ENCODE results near the gene NFILZ.

Gene NFILZ, protein sequence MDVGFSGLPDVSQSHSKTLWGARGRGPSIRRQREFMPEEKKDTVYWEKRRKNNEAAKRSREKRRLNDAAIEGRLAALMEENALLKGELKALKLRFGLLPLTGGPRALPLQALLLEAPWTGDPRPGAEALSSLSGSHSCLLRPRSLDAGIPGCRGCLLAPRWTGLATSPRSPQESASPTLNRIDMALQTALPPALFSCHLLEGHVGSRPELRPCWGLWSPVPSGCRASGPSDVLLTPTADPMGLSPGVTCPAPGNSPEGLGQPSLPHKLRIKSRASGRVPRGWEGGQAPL

DNA sequence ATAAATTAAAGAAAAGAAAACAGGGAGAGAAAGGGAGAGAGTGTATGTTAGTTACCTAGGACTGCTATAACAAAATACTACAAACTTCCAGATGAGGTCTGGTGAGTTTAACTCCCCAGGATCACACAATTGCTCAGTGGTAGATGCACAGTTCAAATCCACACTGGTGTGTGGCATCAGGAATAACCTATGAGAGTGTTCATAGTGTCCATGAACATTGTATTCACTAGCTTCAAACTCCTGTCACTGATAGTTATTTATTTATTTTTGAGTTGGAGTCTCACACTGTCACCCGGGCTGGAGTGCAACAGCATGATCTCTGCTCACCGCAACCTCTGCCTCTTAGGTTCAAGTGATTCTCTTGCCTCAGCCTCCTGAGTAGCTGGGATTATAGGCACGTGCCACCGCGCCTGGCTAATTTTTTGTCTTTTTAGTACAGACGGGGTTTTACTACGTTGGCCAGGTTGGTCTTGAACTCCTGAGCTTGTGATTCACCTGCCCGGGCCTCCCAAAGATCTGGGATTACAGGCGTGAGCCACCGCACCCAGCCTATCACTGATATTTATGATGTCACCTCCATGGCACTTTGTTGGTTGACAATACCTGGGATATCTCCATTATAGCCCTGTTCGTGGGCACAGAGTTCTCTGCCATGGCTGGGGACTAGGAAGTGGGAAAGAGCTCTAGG is at the start of gene NFILZ:
Gene NFILZ, plus strand, starts transcription at position 638 of the 688 bp plus-strand sequence. CDS start 46,133 bp downstream, outside the sequence.
- no peak for ATAC-seq

GRCh38 chr19:8580710-8581281 is 49.6 kb upstream of the NFILZ start:
- no peak for TF ChIP-seq ZNF8 (CRISPR knock-in tag; IDR thresholded peaks at IDR 0.05)
- TF ChIP-seq GLIS3 (CRISPR knock-in tag; IDR thresholded peaks at IDR 0.05), result no peak
- no peak for TF ChIP-seq ZFP30 (CRISPR knock-in tag; IDR thresholded peaks at IDR 0.05)
- no peak for TF ChIP-seq ZFP3 (CRISPR knock-in tag; IDR thresholded peaks at IDR 0.05)
- TF ChIP-seq PPARA (CRISPR knock-in tag; IDR thresholded peaks at IDR 0.05; ENCODE audit: borderline replicate concordance), result no peak
- peak; percentile 71 for ATAC-seq

More for the DNA sequence above, at the start of gene NFILZ:
- TF ChIP-seq ZNF565 (CRISPR knock-in tag; conservative IDR thresholded peaks at IDR 0.05; ENCODE audit: low read depth) (no peak), PPARA (CRISPR knock-in tag; IDR thresholded peaks at IDR 0.05; ENCODE audit: borderline replicate concordance) (no peak), TSHZ2 (CRISPR knock-in tag; IDR thresholded peaks at IDR 0.05) (no peak), BACH2 (CRISPR knock-in tag; IDR thresholded peaks at IDR 0.05; ENCODE audit: borderline replicate concordance) (no peak), GLIS3 (CRISPR knock-in tag; IDR thresholded peaks at IDR 0.05) (no peak), ZNF8 (CRISPR knock-in tag; IDR thresholded peaks at IDR 0.05) (no peak), CSRNP3 (CRISPR knock-in tag; IDR thresholded peaks at IDR 0.05) (no peak), CSDC2 (CRISPR knock-in tag; IDR thresholded peaks at IDR 0.05) (no peak)
- TF ChIP-seq, protein P1, sequence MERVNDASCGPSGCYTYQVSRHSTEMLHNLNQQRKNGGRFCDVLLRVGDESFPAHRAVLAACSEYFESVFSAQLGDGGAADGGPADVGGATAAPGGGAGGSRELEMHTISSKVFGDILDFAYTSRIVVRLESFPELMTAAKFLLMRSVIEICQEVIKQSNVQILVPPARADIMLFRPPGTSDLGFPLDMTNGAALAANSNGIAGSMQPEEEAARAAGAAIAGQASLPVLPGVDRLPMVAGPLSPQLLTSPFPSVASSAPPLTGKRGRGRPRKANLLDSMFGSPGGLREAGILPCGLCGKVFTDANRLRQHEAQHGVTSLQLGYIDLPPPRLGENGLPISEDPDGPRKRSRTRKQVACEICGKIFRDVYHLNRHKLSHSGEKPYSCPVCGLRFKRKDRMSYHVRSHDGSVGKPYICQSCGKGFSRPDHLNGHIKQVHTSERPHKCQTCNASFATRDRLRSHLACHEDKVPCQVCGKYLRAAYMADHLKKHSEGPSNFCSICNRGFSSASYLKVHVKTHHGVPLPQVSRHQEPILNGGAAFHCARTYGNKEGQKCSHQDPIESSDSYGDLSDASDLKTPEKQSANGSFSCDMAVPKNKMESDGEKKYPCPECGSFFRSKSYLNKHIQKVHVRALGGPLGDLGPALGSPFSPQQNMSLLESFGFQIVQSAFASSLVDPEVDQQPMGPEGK (CRISPR knock-in tag; IDR thresholded peaks at IDR 0.05; ENCODE audit: borderline replicate concordance), result no peak

DNA sequence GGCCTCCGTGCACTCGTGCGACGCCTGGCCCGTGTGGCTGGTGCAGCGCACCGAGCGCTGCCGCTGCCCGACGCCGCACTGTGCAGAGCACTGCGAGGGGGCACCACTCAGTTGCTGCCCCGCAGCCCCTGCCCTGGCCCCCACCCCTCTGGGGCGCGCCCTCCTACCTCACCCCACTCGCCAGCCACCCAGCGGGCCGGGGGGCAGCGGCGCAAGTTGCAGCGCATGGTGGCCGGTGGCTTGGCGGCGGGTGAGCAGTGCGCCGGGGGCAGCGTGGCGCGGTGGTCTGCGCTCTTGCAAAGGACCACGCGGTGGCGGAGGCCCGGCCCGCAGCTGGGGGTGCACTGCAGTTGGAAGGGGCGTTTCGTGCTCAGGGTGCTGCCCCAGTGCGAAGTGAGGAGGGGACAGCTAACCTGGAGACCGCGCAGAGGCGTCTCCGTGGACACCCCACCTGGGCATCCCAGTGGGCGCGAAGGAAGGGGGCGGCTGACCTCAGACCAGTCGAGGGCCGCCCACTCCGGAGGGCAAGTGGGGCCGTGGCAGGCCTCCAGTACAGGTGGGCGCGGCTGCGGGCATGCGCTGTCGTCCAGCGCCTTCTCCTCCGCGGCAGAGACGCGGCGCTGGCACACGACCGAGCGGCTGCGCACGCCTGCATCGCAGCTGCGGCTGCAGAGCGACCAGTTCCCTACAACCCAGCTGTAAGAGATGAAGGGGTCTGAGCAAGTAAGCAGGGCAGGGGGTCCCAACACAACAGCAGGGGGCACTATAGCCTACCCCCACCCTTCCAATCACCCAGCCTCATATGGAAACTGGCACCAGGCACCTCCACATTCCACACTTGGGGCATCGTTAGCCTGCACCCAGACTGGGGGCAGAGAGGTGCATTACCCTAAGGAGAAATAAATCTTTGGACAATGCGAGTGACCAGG is 45.2 kb upstream of the NFILZ start:
- TF ChIP-seq PPARA (CRISPR knock-in tag; IDR thresholded peaks at IDR 0.05; ENCODE audit: borderline replicate concordance) (no peak), ZNF565 (CRISPR knock-in tag; conservative IDR thresholded peaks at IDR 0.05; ENCODE audit: low read depth) (no peak), ARNTL (CRISPR knock-in tag; IDR thresholded peaks at IDR 0.05; ENCODE audit: borderline replicate concordance, low read depth) (no peak), TOX (CRISPR knock-in tag; IDR thresholded peaks at IDR 0.05; ENCODE audit: borderline replicate concordance) (no peak)
- no peak for ATAC-seq

- TF ChIP-seq OSR1 (CRISPR knock-in tag; IDR thresholded peaks at IDR 0.05) (no peak), ZNF8 (CRISPR knock-in tag; IDR thresholded peaks at IDR 0.05) (no peak), ZNF70 (CRISPR knock-in tag; IDR thresholded peaks at IDR 0.05) (no peak), CREB5 (CRISPR knock-in tag; IDR thresholded peaks at IDR 0.05; ENCODE audit: low read depth) (no peak), CSDC2 (CRISPR knock-in tag; IDR thresholded peaks at IDR 0.05) (no peak)
- ATAC-seq, result peak; percentile 51
Observed at GRCh38 chr19:8585894-8586750, 44.3 kb upstream of the NFILZ start.
